Measurements from ENCODE around the gene EIF4ENIF1. TPM values are rescaled to one million over a fixed set of nuclear protein-coding genes. Genes with fewer than 3 reads are reported as not detected.
"Not testable (repeated sequence)": the region's sequence is repeated elsewhere in the genome, so short reads cannot be mapped to it uniquely, and the experiment has no call there.

The EIF4ENIF1 gene
- total RNA-seq, 1 donor from 2014 or later, result 29.0 TPM

DNA sequence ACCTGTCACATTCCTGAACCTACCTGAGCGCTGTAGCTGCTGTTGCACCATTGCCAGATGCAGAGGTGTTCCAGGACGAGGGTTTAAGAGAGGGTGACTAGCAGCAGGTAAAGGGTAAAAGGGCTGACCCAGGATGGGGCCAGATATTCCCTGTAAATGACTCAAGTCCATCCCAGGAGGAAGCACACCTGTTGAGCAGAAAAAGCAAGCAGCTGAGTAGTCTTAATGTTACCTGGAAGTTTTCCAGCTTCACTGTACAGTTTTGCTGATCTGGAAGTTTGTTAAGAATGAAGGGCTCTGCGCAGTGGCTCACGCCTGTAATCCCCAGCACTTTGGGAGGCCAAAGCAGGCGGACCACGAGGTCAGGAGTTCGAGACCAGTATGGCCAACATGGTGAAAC, 49.0 kb downstream of the EIF4ENIF1 start:
- H3K4me1 ChIP-seq, result peaks cover 64% of the 10 kb centered on the region
- intact Hi-C loops (cut with micrococcal nuclease), result no loop called here
- no peaks in the 10 kb centered on the region for H3K9me3 ChIP-seq (replicated peaks)
- peaks cover 93% of the 10 kb centered on the region for H3K36me3 ChIP-seq
- H3K27ac ChIP-seq (replicated peaks), result no peak overlapping the region
- no peaks in the 10 kb centered on the region for H3K27me3 ChIP-seq (ENCODE audit: low read depth)
- H3K4me3 ChIP-seq, result no peak overlapping the region
- TF ChIP-seq, protein P1, sequence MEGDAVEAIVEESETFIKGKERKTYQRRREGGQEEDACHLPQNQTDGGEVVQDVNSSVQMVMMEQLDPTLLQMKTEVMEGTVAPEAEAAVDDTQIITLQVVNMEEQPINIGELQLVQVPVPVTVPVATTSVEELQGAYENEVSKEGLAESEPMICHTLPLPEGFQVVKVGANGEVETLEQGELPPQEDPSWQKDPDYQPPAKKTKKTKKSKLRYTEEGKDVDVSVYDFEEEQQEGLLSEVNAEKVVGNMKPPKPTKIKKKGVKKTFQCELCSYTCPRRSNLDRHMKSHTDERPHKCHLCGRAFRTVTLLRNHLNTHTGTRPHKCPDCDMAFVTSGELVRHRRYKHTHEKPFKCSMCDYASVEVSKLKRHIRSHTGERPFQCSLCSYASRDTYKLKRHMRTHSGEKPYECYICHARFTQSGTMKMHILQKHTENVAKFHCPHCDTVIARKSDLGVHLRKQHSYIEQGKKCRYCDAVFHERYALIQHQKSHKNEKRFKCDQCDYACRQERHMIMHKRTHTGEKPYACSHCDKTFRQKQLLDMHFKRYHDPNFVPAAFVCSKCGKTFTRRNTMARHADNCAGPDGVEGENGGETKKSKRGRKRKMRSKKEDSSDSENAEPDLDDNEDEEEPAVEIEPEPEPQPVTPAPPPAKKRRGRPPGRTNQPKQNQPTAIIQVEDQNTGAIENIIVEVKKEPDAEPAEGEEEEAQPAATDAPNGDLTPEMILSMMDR (IDR thresholded peaks at IDR 0.05; ENCODE audit: borderline replicate concordance), result no peak
- DNase-seq, result no peak

DNA sequence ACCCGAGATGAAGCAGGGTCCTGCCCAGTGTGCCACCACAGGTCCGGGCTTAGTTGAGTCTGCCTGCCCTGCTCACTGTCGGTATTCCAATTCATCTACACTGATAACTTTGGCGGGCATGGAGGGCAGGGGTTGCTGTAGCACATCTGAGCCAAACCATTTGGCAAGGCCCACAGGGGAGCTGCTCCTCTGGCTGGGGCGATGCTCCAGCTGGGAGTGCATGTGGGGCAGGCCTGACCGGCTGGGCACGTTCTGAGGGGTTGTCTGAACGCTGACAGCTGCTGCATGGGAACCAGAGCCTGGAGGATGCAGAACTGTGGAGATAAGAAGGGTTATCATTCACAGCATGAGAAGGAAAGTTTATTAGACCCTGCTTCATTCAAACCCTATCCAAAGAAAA, 49.8 kb downstream of the EIF4ENIF1 start:
- H3K4me1 ChIP-seq, result peaks cover 55% of the 10 kb centered on the region
- TF ChIP-seq, protein P1 (IDR thresholded peaks at IDR 0.05; ENCODE audit: borderline replicate concordance), result no peak
- peak overlapping the region; percentile 29 for H3K27ac ChIP-seq (replicated peaks)

DNA sequence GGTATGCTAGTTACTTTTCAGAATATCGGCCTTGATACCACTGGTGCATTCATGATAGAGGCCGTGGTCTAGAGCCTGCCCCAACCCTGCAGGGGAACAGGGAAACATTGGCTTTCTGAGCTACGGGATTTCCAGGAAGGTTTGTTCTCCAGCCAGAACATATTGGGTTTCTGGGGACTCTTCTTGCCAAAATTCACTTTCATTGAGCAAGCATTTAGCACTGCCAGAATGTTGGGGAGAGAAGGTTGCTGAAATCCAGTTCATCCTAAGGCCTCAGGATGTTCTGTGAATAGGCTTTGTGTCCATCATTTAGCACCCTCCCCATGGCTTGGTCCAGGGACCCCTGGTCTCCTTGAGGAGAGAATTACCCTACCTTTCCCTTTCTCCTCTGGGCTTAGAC, 53.5 kb downstream of the EIF4ENIF1 start:
- DNase-seq, result no peak
- Histone ChIP-seq H3K27me3 (ENCODE audit: low read depth) (no peaks in the 10 kb centered on the region), H3K4me3 (no peak overlapping the region), H3K4me1 (peaks cover 29% of the 10 kb centered on the region), H3K9me3 (replicated peaks) (no peaks in the 10 kb centered on the region), H3K36me3 (peaks cover 100% of the 10 kb centered on the region), H3K27ac (replicated peaks) (no peak overlapping the region)
- intact Hi-C loops (cut with micrococcal nuclease), result no loop called here
- TF ChIP-seq, protein P1 (IDR thresholded peaks at IDR 0.05; ENCODE audit: borderline replicate concordance), result no peak

More for the DNA sequence above, 49.8 kb downstream of the EIF4ENIF1 start:
- Histone ChIP-seq H3K9me3 (replicated peaks) (no peaks in the 10 kb centered on the region), H3K4me3 (no peak overlapping the region), H3K36me3 (peaks cover 94% of the 10 kb centered on the region), H3K27me3 (ENCODE audit: low read depth) (no peaks in the 10 kb centered on the region)
- peak; percentile 68 for DNase-seq
- intact Hi-C loops (cut with micrococcal nuclease), result no loop called here

DNA sequence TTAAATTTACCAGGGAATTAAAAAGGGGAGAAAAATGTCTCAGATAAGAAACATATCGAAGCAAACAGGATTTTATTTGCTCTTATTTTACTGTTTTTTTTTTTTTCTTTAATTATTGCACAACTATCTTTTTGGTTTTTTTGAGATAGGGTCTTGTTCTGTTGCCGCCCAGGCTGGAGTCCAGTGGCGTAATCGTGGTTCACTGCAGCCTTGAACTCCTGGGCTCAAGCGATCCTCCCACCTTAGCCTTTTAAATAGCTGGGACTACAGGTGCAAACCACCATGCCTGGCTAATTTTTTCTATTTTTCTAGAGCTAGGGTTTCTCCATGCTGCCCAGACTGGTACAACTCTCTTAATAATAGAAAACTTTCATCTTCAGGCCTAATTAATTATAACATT, 57.7 kb downstream of the EIF4ENIF1 start:
- Histone ChIP-seq H3K27ac (replicated peaks) (no peak overlapping the region), H3K4me1 (peaks cover 6% of the 10 kb centered on the region), H3K36me3 (peaks cover 100% of the 10 kb centered on the region), H3K9me3 (replicated peaks) (no peaks in the 10 kb centered on the region), H3K27me3 (ENCODE audit: low read depth) (no peaks in the 10 kb centered on the region), H3K4me3 (no peak overlapping the region)
- TF ChIP-seq, protein P1 (IDR thresholded peaks at IDR 0.05; ENCODE audit: borderline replicate concordance), result no peak
- intact Hi-C loops (cut with micrococcal nuclease), result no loop called here
- no peak for DNase-seq

DNA sequence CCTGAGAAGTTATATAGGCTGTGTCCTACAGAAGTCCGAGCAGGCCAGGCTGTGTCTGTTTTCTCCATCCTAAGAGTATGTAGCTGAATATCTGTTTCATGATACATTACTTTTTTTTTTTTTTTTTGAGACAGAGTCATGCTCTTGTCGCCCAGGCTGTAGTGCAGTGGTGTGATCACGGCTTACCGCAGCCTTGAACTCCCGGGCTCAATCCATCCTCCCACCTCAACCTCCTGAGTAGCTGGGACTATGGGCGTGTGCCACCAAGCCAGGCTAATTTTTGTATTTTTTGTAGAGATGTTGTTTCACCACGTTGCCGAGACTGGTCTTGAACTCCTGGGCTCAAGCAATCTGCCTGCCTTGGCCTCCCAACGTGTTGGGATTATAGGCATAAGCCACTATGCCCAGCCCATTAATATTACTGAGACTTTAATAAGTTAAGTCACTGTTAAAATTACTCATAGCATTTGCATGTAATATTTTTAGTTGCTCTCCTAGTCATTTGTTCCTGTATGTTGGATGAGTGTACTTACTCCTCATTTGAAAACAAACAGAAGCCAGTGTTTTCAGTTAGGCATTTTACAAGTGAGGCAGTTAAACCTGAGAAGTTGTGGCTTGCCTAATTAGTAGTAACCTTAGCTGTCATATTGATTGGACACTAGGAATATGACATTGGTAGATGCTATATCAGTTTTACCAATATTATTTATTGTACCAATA, 64.2 kb downstream of the EIF4ENIF1 start:
- Histone ChIP-seq H3K27me3 (ENCODE audit: low read depth) (no peaks in the 10 kb centered on the region), H3K9me3 (replicated peaks) (no peaks in the 10 kb centered on the region), H3K4me1 (no peaks in the 10 kb centered on the region), H3K4me3 (no peak overlapping the region), H3K36me3 (peaks cover 100% of the 10 kb centered on the region), H3K27ac (replicated peaks) (no peak overlapping the region)
- intact Hi-C loops (cut with micrococcal nuclease), result no loop called here
- no peak for DNase-seq
- TF ChIP-seq, protein P1 (IDR thresholded peaks at IDR 0.05; ENCODE audit: borderline replicate concordance), result no peak

DNA sequence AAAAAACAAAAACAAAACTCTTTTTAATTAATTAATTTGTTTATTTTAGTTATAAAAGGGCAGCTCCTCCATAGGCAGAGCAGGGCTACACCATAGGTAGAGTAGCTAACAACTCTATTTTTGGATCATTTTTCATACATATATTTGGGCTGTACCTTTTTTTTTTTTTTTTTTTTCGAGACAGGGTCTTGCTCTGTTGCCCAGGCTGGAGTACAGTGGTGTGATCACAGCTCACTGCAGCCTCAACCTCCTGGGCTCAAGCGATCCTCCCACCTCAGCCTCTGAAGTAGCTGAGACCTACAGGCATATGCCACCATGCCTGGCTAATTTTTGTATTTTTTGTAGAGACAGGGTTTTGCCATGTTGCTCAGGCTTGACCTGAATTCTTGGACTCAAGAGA, 87.3 kb downstream of the EIF4ENIF1 start:
- Histone ChIP-seq H3K36me3 (peaks cover 67% of the 10 kb centered on the region), H3K4me1 (peaks cover 42% of the 10 kb centered on the region)
- H3K27ac ChIP-seq (replicated peaks); H3K27me3 ChIP-seq (ENCODE audit: low read depth); DNase-seq; H3K9me3 ChIP-seq (replicated peaks); H3K4me3 ChIP-seq; intact Hi-C loops (cut with micrococcal nuclease): not testable (repeated sequence)

All from left ventricle myocardium inferior (tissue), 1 donor.